A549 treated with ZK216348 at 1 μM for 4 hours (cell line): Measurements from ENCODE around the gene SIKE1. TPM values are rescaled to one million over a fixed set of nuclear protein-coding genes. Genes with fewer than 3 reads are reported as not detected.

ENCODE experiments used
- total RNA-seq: library from RNA; stranded (reverse); fragments of 200-300 nt; extraction: Qiagen RNA extraction; gene quantifications from 5 replicates; pipeline ENCODE4 v1.2.3, GENCODE V29; 2022; ENCODE audit warnings: low read depth

The SIKE1 gene
- 12.9 to 20.8 TPM (median 15.9 TPM) in 5 replicates for total RNA-seq

DNA sequence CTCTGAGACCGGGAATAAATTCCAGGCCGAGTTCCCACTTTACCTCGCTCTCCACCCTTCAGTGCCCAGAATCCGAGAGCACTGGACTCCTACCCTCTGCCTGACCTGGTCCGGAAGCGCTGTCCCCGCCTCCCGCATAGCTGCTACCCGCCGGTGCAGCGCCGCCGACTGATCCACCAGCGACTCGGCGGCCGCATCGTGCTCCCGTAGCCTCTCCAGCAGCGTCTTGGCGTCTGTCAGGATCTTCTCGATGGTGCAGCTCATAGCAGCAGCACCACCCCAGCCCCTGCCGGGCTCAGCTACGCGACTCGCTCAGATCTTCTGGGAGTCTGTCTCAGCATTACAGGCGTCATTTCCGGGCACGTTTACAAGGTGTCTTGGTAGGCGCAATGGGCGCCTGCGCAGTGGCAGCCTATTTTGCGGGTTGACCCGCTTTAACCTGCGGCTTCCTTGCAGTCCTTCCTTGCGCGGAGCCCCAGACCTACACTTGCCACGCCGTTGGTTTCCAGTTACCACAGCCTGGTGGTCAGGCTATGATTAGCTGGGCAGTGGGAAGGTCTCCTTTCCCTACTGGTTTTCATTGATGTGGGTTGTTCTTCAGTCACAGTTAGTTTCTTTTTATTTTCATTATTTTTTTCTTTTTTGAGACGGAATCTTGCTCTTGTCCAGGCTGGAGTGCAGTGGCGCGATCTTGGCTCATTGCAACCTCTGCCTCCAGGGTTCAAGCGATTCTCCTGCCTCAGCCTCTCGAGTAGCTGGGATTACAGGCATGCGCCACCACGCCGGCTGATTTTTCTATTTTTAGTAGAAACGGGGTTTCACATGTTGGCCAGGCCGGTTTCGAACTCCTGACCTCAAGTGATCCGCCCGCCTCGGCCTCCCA lies at the start of gene SIKE1:
Gene SIKE1 (minus strand): TSS at position 342 of the 883 bp plus-strand sequence. CDS start 78 bp downstream, at position 264.

GRCh38 chr1:114757455-114758255 lies 22.8 kb downstream of the SIKE1 start, which contains the start of gene CSDE1:
TSS of gene CSDE1 (minus strand) at chr1:114757984. CDS start at chr1:114739890, 18,094 bp downstream.

Other genes starting within 250 kb of the SIKE1 start
- 24.7 to 30.6 TPM (median 25.8 TPM) in 5 replicates for gene BCAS2, start 199.1 kb downstream of the SIKE1 start, total RNA-seq
- 0.20 to 0.52 TPM (median 0.34 TPM) in 5 replicates for gene DENND2C, start 110.6 kb downstream of the SIKE1 start, total RNA-seq
- gene AMPD1, start 85.1 kb downstream of the SIKE1 start, total RNA-seq, result 0.32 TPM in 1 of 5 replicates, not detected in the others
- 17.0 to 38.0 TPM (median 29.9 TPM) in 5 replicates for gene NRAS, start 63.9 kb downstream of the SIKE1 start, total RNA-seq
- gene CSDE1, start 22.7 kb downstream of the SIKE1 start, total RNA-seq, result 123 to 173 TPM (median 127 TPM) in 5 replicates
- not detected in 5 replicates for gene SYCP1, start 74.2 kb upstream of the SIKE1 start, total RNA-seq
- gene TSHB, start 249.1 kb upstream of the SIKE1 start, total RNA-seq, result not detected in 5 replicates